Bronchial epithelial cell (primary cell): ENCODE data around the gene ZNF454. TPM values are rescaled to one million over a fixed set of nuclear protein-coding genes. Genes with fewer than 3 reads are reported as not detected.
A peak's percentile ranks its signal among the peaks of the same experiment; 100 is the strongest.

ENCODE experiments used
- DNase-seq: peaks from one replicate; pipeline ENCODE4 v3.0.0-alpha.2; 2010; ENCODE audit warnings: low read depth
- FAIRE-seq: peaks from 2 replicates; lab custom pipeline; 2011; peaks lifted over from hg19 to GRCh38; lab: Jason Lieb, UNC
- H3K27me3 ChIP-seq: 2 replicates; pipeline ENCODE4 v1.5.1; 2011; ENCODE audit warnings: low read length; ENCODE audit not compliant: control insufficient read depth, insufficient read depth
- H3K36me3 ChIP-seq: 2 replicates; pipeline ENCODE4 v1.5.1; 2011; ENCODE audit warnings: low read length; ENCODE audit not compliant: control insufficient read depth, insufficient read depth
- H3K4me3 ChIP-seq: 2 replicates; pipeline ENCODE4 v1.5.1; 2011; ENCODE audit warnings: mild to moderate bottlenecking, low read depth, low read length, control low read depth
- CTCF ChIP-seq: IDR thresholded peaks from 2 replicates; pipeline ENCODE4 v1.5.1; 2011; ENCODE audit warnings: mild to moderate bottlenecking, moderate library complexity, low read length, control low read depth, inconsistent platforms; ENCODE audit not compliant: insufficient read depth, severe bottlenecking
- total RNA-seq: library from RNA; depleted of rRNA; stranded (reverse); fragments of >200 nt; gene quantifications from 2 replicates; pipeline ENCODE4 v1.2.1, GENCODE V29; 2014

The ZNF454 gene
- total RNA-seq, 1 donor from 2014 or later: 0.26 TPM

GRCh38 chr5:178941361-178941760, 363 bp downstream of the ZNF454 start:
- no peaks in the 10 kb centered on the region for H3K36me3 ChIP-seq
- TF ChIP-seq CTCF: no peak
- no peaks in the 10 kb centered on the region for H3K27me3 ChIP-seq
- FAIRE-seq: no peak
- peak overlapping the region; percentile 49 for H3K4me3 ChIP-seq
- DNase-seq: no peak

- no peak for DNase-seq
Observed at GRCh38 chr5:178965465-178966055, 24.6 kb downstream of the ZNF454 start.

GRCh38 chr5:178981381-178981780, 40.4 kb downstream of the ZNF454 start:
- no peaks in the 10 kb centered on the region for H3K27me3 ChIP-seq
- H3K36me3 ChIP-seq: no peaks in the 10 kb centered on the region
- H3K4me3 ChIP-seq: no peak overlapping the region
- TF ChIP-seq CTCF: no peak
- FAIRE-seq: no peak
- DNase-seq: no peak

More at GRCh38 chr5:178965465-178966055, 24.6 kb downstream of the ZNF454 start:
- no peaks in the 10 kb centered on the region for H3K27me3 ChIP-seq
- no peaks in the 10 kb centered on the region for H3K36me3 ChIP-seq
- H3K4me3 ChIP-seq: no peak overlapping the region
- no peak for FAIRE-seq
- TF ChIP-seq CTCF: no peak

- H3K27me3 ChIP-seq: no peaks in the 10 kb centered on the region
Observed at GRCh38 chr5:178982941-178983340, 41.9 kb downstream of the ZNF454 start.

GRCh38 chr5:178983728-178984127, 42.7 kb downstream of the ZNF454 start:
- FAIRE-seq (no peak), DNase-seq (no peak)
- H3K27me3 ChIP-seq: no peaks in the 10 kb centered on the region

More at GRCh38 chr5:178982941-178983340, 41.9 kb downstream of the ZNF454 start:
- FAIRE-seq: no peak
- Histone ChIP-seq H3K36me3 (no peaks in the 10 kb centered on the region), H3K4me3 (no peak overlapping the region)
- no peak for TF ChIP-seq CTCF
- no peak for DNase-seq

More at GRCh38 chr5:178983728-178984127, 42.7 kb downstream of the ZNF454 start:
- H3K4me3 ChIP-seq: no peak overlapping the region
- TF ChIP-seq CTCF: no peak
- no peaks in the 10 kb centered on the region for H3K36me3 ChIP-seq
